Prostate gland (tissue), 2 donors: ENCODE results near the gene MCF2.

Experiments
- CTCF ChIP-seq, 4 experiments: fragments of 200-600 bp in 2 of 4; fragments of 450-650 bp in 2 of 4; sonication (generic) in 2 of 4; IDR thresholded peaks; 1 replicate in 3 of 4; 2 replicates in 1 of 4; pipeline ENCODE4 v1.5.1; 2016 to 2019; ENCODE audit warnings: antibody characterized with exemption in 4 of 4, mild to moderate bottlenecking in 2 of 4, moderate library complexity in 2 of 4
- POLR2A ChIP-seq: fragments of 450-650 bp; IDR thresholded peaks from one replicate; pipeline ENCODE4 v1.6.1; 2016; ENCODE audit warnings: antibody characterized with exemption, mild to moderate bottlenecking
- POLR2AphosphoS5 ChIP-seq: sonication (generic); formaldehyde crosslinking; IDR thresholded peaks from one replicate; pipeline ENCODE4 v1.6.1; 2017; ENCODE audit warnings: antibody characterized with exemption

- no peak for TF ChIP-seq CTCF (IDR thresholded peaks at IDR 0.05)
- TF ChIP-seq POLR2AphosphoS5, result no peak
- TF ChIP-seq POLR2A, result no peak
Observed at GRCh38 chrX:139563251-139563650, 144.7 kb downstream of the MCF2 start.
